Hematopoietic multipotent progenitor cell treated with erythropoietin and hydrocortisone succinate and interleukin-3 and kit ligand, for 15 days (in vitro differentiated cells): ENCODE measurements around the gene PAFAH2.
"Not testable (repeated sequence)": the region's sequence is repeated elsewhere in the genome, so short reads cannot be mapped to it uniquely, and the experiment has no call there.

ENCODE experiments used
- DNase-seq: peaks from one replicate; pipeline ENCODE4 v3.0.0-alpha.2; 2015; ENCODE audit warnings: low spot score

Gene PAFAH2

GRCh38 chr1:26010825-26011224 lies 13.0 kb upstream of the PAFAH2 start:
- no peak for DNase-seq

GRCh38 chr1:26009796-26010447 lies 12.1 kb upstream of the PAFAH2 start:
- no peak for DNase-seq

- no peak for DNase-seq
Observed at GRCh38 chr1:26006710-26007109, 8.8 kb upstream of the PAFAH2 start.

- DNase-seq: no peak
Observed at GRCh38 chr1:26005434-26006105, 7.7 kb upstream of the PAFAH2 start.

- DNase-seq: no peak
Observed at GRCh38 chr1:26003756-26004155, 5.9 kb upstream of the PAFAH2 start.

- DNase-seq: no peak
Observed at GRCh38 chr1:26003262-26003661, 5.4 kb upstream of the PAFAH2 start.

- DNase-seq: no peak
Observed at GRCh38 chr1:25999041-25999800, 1.4 kb upstream of the PAFAH2 start.

GRCh38 chr1:25996966-25997827 lies 666 bp downstream of the PAFAH2 start:
- DNase-seq: no peak

- no peak for DNase-seq
Observed at GRCh38 chr1:25994402-25995150, 3.3 kb downstream of the PAFAH2 start.

GRCh38 chr1:25993197-25993951 lies 4.5 kb downstream of the PAFAH2 start:
- DNase-seq: no peak

GRCh38 chr1:25992689-25993171 lies 5.1 kb downstream of the PAFAH2 start:
- DNase-seq: no peak

- DNase-seq: no peak
Observed at GRCh38 chr1:25991937-25992688, 5.8 kb downstream of the PAFAH2 start.

- no peak for DNase-seq
Observed at GRCh38 chr1:25990702-25991395, 7.0 kb downstream of the PAFAH2 start.

- no peak for DNase-seq
Observed at GRCh38 chr1:25990251-25990650, 7.6 kb downstream of the PAFAH2 start.

GRCh38 chr1:25989440-25990234 lies 8.2 kb downstream of the PAFAH2 start:
- no peak for DNase-seq

- DNase-seq: no peak
Observed at GRCh38 chr1:25987951-25988350, 9.9 kb downstream of the PAFAH2 start.

GRCh38 chr1:25986773-25987172 lies 11.1 kb downstream of the PAFAH2 start:
- not testable (repeated sequence) for DNase-seq

GRCh38 chr1:25985670-25986069 lies 12.2 kb downstream of the PAFAH2 start:
- no peak for DNase-seq
